DMS153 treated with DMSO at 0.1 percent for 48 hours (cell line): Measurements from ENCODE around the gene KCTD4.
A peak's percentile ranks its signal among the peaks of the same experiment; 100 is the strongest.
"Not testable (repeated sequence)": the region's sequence is repeated elsewhere in the genome, so short reads cannot be mapped to it uniquely, and the experiment has no call there.

ENCODE experiments used
- DNase-seq: peaks from one replicate; lab custom pipeline; 2025; ENCODE audit not compliant: unreplicated experiment; lab: John Stamatoyannopoulos, UW

KCTD4 gene

DNA sequence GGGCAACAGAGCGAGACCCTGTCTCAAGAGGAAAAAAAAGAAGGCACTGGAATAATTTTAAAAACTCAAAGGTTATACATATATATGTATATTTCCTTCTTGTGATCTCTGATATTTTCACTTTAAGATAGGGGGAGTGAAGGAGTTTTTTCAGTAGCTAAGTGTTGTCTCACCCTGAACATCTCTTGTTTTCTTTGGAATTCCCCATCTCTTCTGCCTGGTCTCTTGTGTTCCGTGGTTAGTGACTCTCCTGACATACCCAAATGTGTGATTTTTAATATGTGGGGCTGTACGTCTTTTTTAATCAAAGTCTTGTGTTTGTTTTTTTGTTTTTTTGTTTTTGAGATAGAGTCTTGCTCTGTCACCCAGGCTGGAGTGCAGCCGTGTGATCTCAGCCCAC is 15.3 kb upstream of the KCTD4 start:
- no peak for DNase-seq

DNA sequence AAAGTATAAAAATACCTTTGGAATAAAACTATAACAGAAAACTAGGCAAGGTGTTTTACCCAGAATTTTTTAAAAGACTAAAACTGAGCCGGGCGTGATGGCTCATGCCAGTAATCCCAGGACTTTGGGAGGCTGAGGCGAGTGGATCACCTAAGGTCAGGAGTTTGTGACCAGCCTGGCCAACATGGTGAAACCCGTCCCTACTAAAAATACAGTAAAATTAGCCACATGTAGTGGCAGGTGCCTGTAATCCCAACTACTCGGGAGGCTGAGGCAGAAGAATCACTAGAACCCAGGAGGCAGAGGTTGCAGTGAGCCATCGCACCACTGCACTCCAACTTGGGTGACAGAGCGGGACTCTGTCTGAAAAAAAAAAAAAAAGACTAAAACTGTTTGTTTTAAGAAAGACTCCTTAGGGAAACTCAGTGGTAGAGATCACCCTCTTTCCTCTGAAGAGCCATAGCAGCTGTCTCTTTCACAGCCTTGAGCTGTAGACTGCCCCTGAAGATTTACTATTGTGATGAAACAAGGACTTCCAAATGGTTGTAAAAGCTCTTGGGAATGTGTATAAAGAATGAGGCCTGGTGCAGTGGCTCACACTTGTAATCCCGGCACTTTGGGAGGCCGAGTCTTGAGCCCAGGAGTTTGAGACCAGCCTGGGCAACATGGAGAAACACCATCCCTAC is 14.7 kb upstream of the KCTD4 start:
- no peak for DNase-seq

DNA sequence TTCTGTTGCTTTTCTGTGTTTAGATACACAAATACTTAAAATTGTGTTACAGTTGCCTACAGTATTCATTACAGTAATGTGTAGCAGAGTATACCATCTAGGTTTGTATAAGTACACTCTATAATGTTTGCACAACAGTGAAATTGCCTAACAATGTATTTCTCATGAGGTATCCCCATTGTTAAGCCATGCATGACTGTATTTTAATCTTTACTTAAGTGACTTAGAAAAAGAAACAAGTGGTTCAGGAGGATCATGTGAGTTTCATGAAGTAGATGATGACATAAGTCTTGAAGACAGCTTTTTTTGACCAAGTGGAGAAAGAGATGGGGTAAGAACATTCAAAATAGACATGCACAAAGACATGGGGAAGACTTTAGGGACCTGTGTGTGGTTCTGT is 8.4 kb upstream of the KCTD4 start:
- no peak for DNase-seq

DNA sequence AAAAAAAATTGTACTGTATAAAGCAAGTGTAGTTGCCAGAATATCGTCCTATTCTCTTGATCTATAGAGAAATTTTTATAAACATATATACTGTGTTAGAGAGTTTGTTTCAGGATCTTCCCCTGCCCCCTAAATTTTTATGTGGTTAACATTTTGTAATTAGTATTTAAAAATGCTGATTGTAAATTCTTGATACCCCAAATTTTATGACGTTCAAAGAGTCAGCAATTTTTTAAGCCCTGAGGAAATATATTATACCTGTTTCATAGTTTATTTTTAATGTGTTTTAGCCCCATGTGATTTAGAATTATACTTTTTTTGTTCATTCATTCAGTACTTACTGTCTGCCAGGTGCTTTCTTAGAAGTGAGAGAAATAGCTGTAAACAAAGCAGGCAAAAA is 7.3 kb upstream of the KCTD4 start:
- DNase-seq, result no peak

DNA sequence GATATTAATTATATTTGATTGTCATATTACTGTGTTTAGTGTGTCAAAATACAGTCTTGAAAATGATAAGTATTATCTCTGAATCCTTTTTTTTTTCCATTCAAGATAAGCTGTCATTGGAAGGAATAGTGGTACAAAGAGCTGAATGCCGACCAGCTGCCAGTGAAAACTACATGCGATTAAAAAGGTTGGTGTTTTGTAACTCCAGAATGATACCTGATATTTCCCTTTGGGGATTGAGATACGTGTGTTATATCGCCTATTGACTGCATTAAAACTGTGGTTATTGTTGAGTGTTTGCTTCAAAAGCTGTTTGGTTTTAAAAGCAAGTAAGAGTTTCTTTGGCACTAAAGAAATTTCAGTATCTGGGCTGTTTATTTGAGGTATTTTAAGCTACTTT is 6.5 kb upstream of the KCTD4 start:
- peak; percentile 74 for DNase-seq

DNA sequence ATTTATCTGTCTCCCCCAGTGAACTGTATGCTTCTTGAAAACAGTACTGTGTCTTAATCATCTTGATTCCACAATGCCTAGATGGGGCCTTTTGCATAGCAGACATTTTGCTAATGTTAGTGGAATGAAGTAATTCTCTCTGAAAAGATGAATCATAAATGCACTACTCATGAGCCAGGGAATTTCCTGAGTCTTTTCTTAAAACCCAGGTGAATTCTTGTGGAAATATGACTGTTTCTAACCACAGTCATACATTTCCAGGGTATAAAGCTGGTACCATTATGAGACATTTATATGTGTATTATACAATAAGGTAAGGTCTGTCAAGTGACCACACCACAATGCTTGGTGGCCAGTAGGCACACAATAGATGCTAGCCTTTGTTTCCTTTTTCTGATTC is 5.5 kb upstream of the KCTD4 start:
- DNase-seq, result no peak

DNA sequence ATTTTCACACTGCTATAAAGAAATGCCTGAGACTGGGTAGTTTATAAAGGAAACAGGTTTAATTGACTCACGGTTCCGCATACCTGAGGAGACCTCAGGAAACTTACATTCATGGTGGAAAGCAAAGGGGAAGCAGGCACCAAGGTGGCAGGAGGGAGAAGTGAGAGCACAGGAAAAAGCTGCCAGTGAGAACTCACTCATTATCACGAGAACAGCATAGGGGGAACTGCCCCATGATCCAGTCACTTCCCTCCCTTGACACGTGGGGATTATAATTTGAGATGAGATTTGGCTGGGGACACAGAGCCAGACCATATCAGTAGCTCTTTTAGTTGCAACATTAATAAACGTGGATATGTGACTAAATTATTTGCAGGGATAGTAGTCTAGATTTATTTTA is 4.3 kb upstream of the KCTD4 start:
- no peak for DNase-seq

DNA sequence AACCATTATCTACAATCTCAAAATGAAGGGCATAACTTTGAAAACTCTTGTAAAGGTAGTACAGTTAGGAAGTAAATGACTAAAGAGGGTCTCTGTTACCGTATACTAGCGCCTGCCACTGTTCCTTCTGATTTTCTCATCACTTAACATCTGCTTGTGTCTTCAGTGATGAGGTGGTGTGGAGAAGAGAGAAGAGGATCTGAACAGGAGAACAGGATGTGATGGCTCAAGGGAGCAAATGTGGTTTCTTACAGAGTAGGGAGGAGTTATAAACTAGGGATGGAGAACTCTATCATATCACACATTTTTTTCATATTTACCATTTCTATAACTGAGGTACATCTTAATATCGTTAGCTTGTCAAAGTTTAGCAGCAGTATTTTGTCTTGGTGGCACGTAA is 1.1 kb downstream of the KCTD4 start:
- DNase-seq, result no peak

DNA sequence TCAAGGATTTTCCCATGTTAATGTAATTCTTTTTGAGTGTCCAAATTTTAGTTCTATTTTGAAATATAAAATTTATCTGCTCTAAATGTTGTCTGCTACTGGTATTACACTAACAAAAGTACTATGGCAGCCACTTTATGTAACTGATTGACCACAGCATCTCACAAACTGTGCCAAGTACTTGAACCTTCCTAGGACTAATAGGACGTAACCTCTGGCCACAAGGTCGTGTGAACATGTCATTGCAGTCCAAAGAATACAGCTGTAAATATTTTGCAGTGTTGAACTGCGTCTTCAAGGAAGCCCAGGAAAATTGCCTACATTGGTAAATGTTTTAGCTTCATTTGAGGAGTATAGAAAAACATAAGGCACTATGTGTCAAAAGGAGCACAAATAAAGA is 1.9 kb downstream of the KCTD4 start:
- no peak for DNase-seq

DNA sequence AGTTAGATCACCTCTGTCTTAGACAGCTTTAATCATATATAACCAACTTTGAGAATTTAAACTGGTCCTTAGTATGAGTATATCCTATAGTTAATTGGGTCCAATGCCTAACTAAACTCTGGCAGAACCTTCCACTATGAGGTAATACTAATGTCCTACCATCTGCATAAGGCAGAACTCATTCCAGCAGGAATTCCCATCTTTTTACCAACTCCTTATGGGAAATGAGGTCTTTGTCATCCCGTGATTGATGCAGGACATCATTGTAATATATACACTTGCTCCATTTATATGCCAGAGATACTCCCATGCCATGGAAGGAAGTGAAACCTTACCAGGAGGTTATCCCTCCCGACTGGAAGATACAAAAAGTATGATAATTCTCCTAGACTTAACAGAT is 2.8 kb downstream of the KCTD4 start:
- DNase-seq, result no peak

DNA sequence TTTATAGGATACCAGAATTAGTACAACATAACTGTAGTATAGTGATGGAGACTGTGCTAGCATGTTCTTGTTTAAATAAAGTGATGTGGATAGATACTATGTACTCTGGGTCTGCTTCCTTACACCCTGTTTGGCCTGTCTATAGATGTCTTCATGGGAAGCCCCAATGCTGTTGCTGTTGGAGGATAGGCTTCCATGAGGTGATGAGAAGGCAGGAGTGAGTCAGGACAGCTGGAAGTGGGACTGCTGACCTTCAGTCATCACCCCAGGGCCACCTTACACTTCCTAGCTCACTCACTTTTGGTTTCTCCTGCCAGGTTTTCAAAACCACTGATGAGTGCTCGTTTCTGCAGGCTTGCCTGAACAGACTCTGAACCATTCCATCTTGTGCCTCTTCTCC is 4.2 kb downstream of the KCTD4 start:
- DNase-seq, result no peak

DNA sequence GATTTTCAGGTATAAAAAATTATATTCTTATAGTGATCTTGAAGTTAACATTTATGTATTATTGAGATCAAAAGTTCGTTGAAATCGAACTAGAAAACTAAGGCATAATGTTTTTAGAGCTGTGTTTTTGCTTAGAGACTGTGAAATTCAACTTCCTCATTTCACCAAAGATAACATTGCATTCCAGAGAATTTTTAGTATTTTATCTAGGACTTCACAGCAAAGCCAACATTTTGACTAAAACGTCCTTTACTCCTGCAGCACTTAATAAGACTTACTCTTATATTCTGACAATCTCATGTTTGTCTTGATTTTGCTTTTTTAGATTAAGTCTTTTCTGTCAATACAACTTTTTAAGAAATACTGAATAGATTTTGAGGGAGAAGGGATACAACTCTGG is 4.7 kb downstream of the KCTD4 start:
- DNase-seq, result no peak

DNA sequence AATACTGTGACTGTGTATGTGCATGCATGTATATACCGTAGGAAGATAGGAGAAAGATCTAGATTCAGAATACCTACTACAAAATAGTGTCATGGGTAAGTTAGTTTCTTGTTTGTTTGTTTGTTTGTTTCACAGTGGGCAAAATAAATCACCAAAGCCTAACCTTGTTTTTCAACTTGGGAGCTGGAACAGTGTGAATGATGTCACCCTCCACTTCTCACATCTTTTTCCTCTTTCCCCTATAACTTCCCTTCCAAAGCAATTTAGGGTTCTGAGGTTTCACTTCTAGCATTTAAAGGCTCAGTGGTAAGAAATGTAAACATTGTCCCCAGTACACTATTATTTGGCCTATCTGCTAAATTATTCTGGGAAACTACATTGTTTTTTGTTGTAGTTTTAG is 5.4 kb downstream of the KCTD4 start:
- no peak for DNase-seq

DNA sequence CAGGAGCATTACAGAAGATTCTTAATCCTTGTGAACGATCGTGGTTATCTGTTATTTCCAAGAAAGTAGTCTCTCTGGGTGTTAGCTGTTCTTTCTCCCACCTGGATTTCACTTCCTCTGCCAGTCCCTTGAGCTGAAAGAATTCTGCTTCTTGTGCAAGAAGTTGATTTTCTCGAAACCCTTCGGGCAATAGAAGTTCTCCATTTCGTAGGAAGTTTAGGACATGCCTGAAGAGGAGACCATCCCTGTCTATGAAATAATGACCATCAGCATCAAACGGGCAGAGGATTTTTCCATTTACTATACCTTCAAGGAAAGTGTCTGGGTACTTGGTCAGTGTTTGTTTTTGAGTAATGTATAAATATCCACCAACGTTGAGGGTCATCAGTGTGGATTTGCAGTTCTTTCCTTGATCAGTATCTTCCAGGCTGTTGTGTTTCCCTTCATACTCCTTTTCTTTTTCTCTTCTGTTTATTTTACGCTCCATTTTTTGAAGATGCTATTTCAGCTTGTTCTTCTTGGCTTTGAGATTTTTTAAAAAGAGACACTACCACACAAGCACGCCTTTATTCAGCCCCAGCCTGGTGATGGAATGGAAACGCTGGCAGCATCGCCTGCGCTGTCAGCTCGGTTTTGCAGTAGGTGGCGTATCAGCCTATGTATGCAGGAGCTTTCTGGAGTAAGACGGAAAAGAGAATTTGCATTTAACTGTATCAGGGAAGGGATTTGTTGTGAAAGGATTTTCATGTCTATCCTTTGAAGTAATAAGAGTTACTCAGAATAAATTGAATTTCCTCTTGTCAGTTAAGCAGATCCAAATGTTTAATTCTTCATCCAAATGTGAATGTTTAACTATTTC is 6.5 kb downstream of the KCTD4 start:
- DNase-seq, result no peak

DNA sequence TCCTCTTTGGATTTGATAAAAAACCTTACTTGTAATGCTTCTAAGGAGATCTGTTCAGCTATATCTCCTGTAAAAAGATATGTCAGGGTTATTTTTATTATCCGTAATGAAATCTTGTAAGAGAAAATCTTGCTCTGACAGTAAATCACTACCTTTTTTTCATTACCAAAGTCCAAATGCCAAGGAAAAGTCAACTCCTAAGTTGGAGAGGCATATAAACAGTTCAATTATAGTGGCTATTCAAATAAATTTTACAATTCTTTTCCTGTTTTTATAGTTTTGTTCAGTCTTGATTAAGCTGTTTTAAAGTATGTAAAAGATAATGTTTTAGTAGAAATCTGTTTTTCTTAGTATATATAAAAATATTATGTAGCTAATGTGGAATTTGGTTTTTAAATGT is 9.0 kb downstream of the KCTD4 start:
- DNase-seq, result no peak

DNA sequence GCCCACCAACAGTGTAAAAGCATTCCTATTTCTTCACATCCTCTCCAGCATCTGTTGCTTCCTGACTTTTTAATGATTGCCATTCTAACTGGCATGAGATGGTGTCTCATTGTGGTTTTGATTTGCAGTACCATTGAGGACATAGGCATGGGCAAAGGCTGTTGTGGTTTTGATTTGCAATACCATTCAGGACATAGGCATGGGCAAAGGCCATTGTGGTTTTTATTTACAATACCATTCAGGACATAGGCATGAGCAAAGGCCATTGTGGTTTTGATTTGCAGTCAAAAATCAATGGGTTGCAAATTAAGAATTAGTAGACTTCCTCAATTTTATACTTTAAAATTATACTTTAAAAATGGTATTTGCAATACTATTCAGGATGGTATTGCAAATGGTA is 11.3 kb downstream of the KCTD4 start:
- not testable (repeated sequence) for DNase-seq

DNA sequence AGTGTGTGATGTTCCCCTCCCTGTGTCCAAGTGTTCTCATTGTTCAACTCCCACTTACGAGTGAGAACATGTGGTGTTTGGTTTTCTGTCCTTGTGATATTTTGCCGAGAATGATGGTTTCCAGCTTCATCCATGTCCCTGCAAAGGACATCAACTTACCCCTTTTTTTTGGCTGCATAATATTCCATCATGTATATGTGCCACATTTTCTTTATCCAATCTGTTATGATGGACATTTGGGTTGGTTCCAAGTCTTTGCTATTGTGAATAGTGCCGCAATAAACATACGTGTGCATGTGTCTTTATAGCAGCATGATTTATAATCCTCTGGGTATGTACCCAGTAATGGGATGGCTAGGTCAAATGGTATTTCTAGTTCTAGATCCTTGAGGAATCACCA is 11.8 kb downstream of the KCTD4 start:
- DNase-seq, result not testable (repeated sequence)

DNA sequence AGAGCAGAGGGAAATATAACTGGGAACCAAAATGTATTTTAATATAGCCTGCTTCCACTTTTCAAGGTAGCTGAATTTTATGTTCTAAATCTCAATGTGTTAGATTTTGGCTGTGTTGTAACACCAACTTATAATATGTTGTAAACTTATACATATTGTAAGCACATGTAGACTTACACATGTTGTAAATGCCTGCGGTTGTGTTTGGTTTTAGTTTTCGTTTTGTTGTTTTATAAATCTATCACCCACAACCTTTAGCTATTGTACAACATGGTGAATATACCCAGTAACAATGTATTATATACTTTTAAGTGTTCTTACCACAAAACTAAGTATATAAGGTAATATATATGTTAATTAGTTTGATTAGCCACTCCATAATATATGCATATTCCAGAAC is 15.6 kb downstream of the KCTD4 start:
- no peak for DNase-seq

DNA sequence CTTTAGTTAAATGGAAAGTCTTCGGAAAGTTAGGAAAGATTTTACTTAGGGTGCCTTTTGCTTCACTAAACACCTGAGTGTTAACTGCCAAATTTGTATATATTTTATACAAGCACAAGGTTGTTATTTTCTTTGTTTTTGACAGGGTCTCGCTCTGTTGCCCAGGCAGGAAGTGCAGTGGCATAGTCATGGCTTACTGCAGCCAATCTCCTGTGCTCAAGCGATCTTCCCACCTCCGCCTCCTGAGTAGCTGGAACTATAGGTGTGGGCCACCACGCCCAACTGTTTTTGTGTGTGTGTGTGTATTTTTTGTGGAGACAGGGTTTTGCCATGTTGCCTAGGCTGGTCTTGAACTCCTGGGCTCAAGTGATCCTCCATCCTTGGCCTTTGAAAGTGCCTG is 16.2 kb downstream of the KCTD4 start:
- DNase-seq, result no peak

DNA sequence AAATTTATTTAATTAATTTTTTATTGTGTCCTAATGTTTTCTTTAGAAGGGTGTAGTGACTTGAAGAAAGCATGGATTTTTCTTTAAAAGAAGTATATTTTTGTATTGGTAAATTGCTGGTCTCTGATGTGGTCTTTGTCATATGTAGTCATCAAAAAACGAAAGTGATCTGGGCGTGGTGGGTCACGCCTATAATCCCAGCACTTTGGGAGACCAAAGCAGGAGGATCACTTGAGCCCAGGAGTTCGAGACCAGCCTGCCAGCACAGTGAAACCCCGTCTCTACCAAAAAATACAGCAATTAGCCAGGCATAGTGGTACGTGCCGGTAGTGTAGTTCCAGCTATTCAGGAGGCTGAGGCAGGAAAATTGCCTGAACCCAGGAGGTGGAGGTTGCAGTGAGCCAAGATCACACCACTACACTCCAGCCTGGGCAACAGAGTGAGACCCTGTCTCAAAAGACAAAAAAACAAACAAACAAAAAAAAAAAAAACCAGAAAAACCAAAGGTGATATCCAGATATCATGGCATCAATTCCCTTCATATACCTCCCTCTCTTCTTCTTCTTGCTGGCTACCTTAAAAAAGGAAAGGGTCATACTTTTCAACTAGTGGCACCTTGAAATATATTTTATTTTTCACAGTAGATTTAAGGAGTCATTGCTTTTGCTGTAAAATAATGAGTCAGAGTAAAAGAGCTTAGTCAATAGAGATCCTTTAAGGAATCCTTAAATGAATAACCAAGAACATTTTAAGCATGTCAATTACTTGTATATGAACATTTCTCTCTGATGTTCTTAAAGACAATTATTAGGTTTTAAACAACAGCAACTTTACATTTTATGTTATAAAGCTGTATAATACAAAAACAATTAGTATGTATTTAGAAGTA is 19.9 kb downstream of the KCTD4 start:
- DNase-seq, result no peak

DNA sequence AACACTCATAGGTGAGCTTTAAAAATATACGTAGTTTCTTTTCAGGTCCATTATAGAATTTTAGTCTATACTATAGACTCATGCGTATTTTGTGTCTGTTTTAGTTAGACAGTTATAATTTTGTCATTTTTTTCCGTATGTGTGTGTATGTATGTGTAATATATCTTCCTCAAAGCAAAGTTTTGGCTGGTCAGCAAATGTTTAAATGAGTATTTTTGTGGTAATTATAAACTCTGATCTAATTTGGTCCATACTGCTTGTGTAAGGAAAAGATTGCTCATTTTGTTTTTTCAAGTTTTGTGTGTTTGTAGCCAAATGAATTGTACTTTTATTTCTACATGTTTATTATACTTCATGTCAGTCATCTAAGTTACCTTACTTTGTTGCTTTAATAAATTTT is 20.5 kb downstream of the KCTD4 start:
- DNase-seq, result no peak

DNA sequence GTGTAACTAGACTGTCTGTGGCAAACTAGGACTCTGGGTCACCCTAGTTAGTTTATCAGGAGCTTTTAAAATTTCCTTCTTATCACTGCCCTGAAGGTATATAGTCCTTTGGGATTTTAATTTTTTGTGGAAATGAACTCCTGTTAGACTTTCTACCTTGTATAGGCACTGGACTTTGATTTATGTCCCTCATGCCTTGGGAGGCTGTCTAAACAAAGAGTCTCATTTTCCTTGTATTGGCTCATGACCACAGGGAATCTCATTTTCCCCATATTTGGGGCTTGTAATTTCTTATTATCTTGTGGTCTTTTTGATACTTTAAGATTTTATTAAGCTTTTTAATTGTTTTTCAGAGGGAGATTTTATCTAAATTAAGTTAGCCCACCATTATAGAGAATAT is 21.4 kb downstream of the KCTD4 start:
- no peak for DNase-seq
